Measurements from ENCODE around the gene KERA.

The KERA gene, protein sequence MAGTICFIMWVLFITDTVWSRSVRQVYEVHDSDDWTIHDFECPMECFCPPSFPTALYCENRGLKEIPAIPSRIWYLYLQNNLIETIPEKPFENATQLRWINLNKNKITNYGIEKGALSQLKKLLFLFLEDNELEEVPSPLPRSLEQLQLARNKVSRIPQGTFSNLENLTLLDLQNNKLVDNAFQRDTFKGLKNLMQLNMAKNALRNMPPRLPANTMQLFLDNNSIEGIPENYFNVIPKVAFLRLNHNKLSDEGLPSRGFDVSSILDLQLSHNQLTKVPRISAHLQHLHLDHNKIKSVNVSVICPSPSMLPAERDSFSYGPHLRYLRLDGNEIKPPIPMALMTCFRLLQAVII

DNA sequence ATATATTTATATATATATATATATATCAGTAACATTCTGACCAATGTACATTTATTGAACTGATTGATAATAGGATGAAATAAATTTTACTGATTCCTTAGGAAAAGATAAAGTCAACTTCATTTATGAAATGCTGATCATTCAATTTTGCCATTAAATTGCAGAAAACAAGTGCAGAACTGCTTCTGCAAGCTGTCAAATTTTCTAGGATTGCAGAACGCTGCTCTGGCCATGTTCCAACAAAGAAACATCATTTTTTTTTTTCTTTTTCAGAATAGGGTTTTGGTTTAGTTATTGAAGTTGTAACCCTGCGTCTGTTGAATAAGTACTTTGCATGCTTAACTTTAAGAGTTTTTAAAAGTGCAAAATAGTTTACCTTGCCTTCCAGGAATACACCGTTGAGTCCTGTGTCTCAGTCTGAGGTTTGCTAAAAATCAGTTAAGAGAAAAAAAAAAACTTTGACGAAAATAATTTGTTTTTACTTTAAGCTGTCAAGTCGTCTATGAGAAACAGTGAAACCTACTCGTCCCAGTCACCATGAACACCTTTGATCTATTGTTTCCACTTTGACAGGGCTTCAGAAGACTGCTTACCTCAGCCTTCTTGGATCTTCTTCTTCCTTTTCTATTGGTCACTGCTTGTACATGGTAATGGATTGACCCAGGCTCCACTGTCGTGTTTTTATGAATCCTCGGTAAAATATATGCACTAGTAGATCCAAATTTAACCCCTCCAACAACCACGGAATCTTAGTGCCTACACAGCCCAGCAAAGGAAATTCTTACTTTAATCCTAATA, at the start of gene KERA:
Gene KERA (minus strand): TSS at position 657 of the 798 bp plus-strand sequence. CDS start 1,743 bp downstream, outside the sequence.
- Histone ChIP-seq H3K4me3 (IDR thresholded peaks at IDR 0.05; ENCODE audit: insufficient read depth, low read depth, low read length) (no peak within 1 kb of the TSS), H3K27ac (no peak within 1 kb of the TSS), H3K4me2 (no peak within 1 kb of the TSS), H3K27me3 (ENCODE audit: insufficient read depth, low read depth) (no peaks in the 10 kb centered on the region), H3K79me2 (ENCODE audit: insufficient read depth, low read depth) (no peaks in the 10 kb centered on the region), H3K36me3 (ENCODE audit: insufficient read depth) (no peaks in the 10 kb centered on the region), H2AFZ (ENCODE audit: low read depth) (no peak within 1 kb of the TSS), H3K9ac (no peak within 1 kb of the TSS), H3K4me1 (ENCODE audit: low read depth, poor library complexity, severe bottlenecking) (no peaks in the 10 kb centered on the region), H4K20me1 (ENCODE audit: insufficient read depth) (no peaks in the 10 kb centered on the region)
- TF ChIP-seq CTCF (conservative IDR thresholded peaks at IDR 0.05; ENCODE audit: low read depth, low read length): no peak

- no peak overlapping the region for H3K4me2 ChIP-seq
- no peaks in the 10 kb centered on the region for H3K27me3 ChIP-seq (ENCODE audit: insufficient read depth, low read depth)
- no peaks in the 10 kb centered on the region for H4K20me1 ChIP-seq (ENCODE audit: insufficient read depth)
- H3K79me2 ChIP-seq (ENCODE audit: insufficient read depth, low read depth): no peaks in the 10 kb centered on the region
- no peak for TF ChIP-seq CTCF (conservative IDR thresholded peaks at IDR 0.05; ENCODE audit: low read depth, low read length)
- H3K9ac ChIP-seq: no peak overlapping the region
- H2AFZ ChIP-seq (ENCODE audit: low read depth): no peak overlapping the region
- H3K4me1 ChIP-seq (ENCODE audit: low read depth, poor library complexity, severe bottlenecking): no peaks in the 10 kb centered on the region
- no peaks in the 10 kb centered on the region for H3K36me3 ChIP-seq (ENCODE audit: insufficient read depth)
- no peak overlapping the region for H3K27ac ChIP-seq
- no peak overlapping the region for H3K4me3 ChIP-seq (IDR thresholded peaks at IDR 0.05; ENCODE audit: insufficient read depth, low read depth, low read length)
These were observed 48.5 kb upstream of the KERA start for GRCh38 chr12:91106283-91106682.

- H3K36me3 ChIP-seq (ENCODE audit: insufficient read depth): no peaks in the 10 kb centered on the region
- no peaks in the 10 kb centered on the region for H3K4me1 ChIP-seq (ENCODE audit: low read depth, poor library complexity, severe bottlenecking)
- H3K79me2 ChIP-seq (ENCODE audit: insufficient read depth, low read depth): no peaks in the 10 kb centered on the region
- H3K4me3 ChIP-seq (IDR thresholded peaks at IDR 0.05; ENCODE audit: insufficient read depth, low read depth, low read length): no peak overlapping the region
- H3K27me3 ChIP-seq (ENCODE audit: insufficient read depth, low read depth): no peaks in the 10 kb centered on the region
- H4K20me1 ChIP-seq (ENCODE audit: insufficient read depth): no peaks in the 10 kb centered on the region
- H3K27ac ChIP-seq: no peak overlapping the region
- H3K4me2 ChIP-seq: no peak overlapping the region
- TF ChIP-seq CTCF (conservative IDR thresholded peaks at IDR 0.05; ENCODE audit: low read depth, low read length): no peak
- H3K9ac ChIP-seq: no peak overlapping the region
- no peak overlapping the region for H2AFZ ChIP-seq (ENCODE audit: low read depth)
These were observed 48.0 kb upstream of the KERA start for GRCh38 chr12:91105807-91106206.

DNA sequence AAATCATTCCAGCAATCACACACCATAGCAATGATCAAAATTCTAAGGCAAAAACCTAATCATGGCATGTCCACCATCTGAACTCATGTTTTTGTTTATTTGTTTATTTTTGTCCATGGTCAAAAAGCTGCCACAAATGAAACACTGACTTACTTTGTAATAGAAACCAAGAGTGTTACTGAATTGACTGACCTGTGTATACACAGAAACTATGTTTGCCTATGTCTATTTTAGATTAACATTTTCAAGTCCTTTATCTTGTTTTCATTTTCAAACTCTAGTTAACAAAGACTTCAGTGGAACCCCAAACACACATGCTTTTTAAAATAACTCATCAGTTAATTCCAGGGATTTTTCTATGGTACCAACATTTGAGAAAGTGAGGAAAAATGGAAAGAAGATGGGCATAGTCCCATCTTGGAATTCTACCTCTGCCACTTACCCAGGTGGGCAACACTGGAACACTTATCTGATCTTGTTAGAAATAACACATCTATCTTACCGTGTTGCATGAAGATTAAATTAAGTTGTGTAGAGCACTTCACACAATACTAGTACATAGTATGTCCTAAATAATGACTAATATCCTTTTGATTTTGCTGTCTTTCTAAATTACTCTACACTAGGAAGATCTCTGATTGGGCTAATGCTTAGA, 47.1 kb upstream of the KERA start:
- H3K4me2 ChIP-seq: no peak overlapping the region
- no peak for TF ChIP-seq CTCF (conservative IDR thresholded peaks at IDR 0.05; ENCODE audit: low read depth, low read length)
- H3K36me3 ChIP-seq (ENCODE audit: insufficient read depth): no peaks in the 10 kb centered on the region

More for the DNA sequence above, 47.1 kb upstream of the KERA start:
- no peaks in the 10 kb centered on the region for H4K20me1 ChIP-seq (ENCODE audit: insufficient read depth)
- H3K4me3 ChIP-seq (IDR thresholded peaks at IDR 0.05; ENCODE audit: insufficient read depth, low read depth, low read length): no peak overlapping the region
- H3K79me2 ChIP-seq (ENCODE audit: insufficient read depth, low read depth): no peaks in the 10 kb centered on the region
- H3K27ac ChIP-seq: no peak overlapping the region
- H3K9ac ChIP-seq: no peak overlapping the region
- no peak overlapping the region for H2AFZ ChIP-seq (ENCODE audit: low read depth)
- no peaks in the 10 kb centered on the region for H3K4me1 ChIP-seq (ENCODE audit: low read depth, poor library complexity, severe bottlenecking)
- H3K27me3 ChIP-seq (ENCODE audit: insufficient read depth, low read depth): no peaks in the 10 kb centered on the region

Measured in KMS-11 (cell line).